Esophagus mucosa (tissue), 1 donor: Measurements from ENCODE around the gene PCSK6. TPM values are rescaled to one million over a fixed set of nuclear protein-coding genes. Genes with fewer than 3 reads are reported as not detected.
"Not testable (repeated sequence)": the region's sequence is repeated elsewhere in the genome, so short reads cannot be mapped to it uniquely, and the experiment has no call there.

Experiments
- ATAC-seq: fragments of 200-7000 bp; cut with Tn5 transposase; one replicate; pipeline ENCODE4 v1.9.1; 2020
- total RNA-seq: library from RNA; stranded (reverse); gene quantifications from one replicate; pipeline ENCODE4 v1.2.4, GENCODE V29; 2023
- donor health status: DM: yes; HTN: yes; CAD: no.

Gene PCSK6
- total RNA-seq, 1 donor from 2014 or later, result 6.7 TPM

DNA sequence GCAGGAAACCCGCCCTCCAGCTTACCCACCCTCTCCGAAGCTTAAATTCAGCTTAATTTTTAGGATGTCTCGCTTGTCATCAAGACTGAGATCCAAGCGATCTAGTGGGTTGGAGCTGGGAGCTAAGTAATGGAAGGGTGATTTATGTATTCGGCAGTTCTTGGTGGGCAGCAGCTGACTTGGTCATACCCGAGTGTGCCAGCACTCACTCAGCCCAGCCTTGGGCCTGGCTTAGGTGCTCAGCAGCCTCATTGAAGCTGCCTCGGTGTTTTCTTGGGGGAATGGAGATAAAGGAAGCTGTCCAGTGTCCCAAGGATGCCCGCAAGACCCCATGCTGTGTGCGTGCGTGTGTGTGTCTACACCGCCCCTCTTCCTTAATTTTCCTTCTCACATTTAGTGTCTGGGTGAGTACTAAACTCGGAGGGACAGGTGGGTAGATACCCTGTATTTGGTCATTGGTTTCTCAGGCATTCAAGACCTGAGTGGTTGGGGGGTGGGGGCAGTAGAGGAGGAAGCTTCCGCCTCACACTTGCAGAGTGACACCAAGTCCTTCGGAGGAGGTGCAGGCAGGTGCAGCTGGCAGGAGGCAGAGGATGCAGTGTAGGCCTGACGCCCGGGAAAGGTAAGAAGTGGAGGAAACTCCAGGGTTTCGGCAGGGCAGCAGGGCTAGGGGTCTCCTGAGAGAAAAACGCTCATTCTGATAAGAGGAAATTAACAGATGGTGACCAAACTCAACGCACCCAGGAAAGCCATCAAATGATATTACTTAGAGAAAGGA, 92.8 kb downstream of the PCSK6 start:
- no peak for ATAC-seq

DNA sequence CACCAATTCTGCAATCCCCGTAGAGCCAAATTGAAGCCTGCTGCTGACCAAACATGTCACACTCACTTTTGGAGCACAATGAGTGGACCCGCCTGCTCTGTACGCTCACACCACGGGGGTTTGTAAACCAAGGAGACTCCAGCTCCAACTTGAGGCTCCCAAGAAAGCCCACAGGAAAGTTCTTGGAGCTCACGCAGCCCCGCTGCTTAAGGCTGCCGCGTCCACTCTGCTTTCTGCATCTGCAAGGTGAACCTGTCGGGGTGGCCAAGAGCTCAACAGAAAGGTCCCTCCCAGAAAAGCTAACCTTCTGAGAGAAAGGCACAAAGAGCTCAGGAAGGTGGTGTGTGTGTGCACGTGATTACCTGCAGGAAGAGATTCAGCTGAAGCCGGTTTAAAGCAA, 94.9 kb downstream of the PCSK6 start:
- ATAC-seq, result no peak

DNA sequence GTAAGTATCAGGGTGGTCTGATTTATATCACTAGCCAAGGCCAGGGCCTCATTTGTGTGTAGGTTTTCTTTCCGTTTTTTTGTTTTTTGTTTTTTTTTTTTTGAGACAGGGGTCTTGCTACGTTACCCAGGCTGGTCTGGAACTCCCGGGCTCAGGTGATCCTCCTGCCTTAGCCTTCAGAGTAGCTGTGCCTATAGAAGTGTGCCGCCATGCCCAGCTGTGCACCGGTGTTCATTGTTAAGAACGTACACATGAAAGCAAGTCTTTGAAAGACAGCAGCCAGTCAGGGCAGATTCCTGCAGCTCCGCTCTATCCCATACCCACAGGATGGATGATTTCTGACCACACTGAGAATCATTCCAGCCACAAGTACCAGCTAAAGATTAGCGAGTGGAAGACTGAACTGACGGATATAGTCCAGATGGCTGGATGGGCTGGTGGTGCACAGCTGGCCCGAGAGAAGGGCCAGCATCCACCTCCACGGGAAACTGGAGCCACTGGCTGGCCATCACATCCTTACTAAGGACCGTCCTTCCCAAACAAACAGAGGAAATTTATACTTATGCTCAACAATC, 95.4 kb downstream of the PCSK6 start:
- no peak for ATAC-seq

DNA sequence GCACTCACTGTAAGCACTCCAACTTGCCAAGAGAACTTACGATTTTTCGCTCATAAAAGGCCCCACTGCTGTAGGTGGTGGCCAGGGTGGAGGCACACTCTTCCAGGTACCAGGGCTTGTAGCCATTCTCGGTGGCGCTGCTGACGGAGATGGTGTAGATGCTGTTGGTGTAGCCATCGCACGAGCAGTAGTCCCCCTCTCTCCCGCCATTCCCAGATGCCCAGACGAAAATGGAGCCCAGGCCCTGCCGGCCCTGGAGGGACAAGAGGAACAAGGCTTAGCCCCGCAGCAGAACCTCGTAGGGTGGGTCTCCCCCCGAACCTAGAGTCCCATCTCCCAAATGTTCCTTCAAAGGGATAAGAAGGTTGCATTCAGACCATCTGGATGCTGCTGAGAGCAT, 96.3 kb downstream of the PCSK6 start:
- no peak for ATAC-seq

DNA sequence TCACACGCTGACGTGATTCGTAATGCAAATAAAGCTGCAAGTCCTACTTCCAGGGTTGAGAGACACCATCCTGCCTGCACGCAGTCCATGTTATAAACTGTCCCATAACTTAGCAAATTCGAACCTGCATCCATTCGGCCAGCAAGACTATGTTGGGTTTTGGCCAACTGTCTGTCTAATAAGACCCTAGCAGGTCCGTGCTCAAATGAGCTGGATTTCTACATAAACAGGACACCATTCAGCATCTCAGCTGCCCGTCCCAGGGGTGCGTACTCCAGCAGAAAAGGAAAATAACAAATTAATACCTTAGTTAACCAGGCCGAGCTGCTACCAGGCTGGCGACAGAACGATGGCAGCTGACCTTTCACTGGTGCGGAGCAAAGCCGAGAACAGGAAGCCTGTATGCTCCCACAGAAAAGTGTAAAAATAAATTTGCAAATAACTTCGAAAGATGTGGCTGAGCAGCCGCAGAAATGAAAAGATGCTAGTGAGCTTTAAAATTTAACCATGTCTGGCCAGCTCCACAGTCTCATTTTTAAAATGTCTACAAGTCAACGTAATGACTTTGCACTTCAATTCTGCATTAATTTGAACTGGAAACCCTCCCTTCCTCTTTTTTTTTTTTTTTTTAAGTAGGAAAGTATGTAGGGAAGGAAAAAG, 97.4 kb downstream of the PCSK6 start:
- no peak for ATAC-seq

DNA sequence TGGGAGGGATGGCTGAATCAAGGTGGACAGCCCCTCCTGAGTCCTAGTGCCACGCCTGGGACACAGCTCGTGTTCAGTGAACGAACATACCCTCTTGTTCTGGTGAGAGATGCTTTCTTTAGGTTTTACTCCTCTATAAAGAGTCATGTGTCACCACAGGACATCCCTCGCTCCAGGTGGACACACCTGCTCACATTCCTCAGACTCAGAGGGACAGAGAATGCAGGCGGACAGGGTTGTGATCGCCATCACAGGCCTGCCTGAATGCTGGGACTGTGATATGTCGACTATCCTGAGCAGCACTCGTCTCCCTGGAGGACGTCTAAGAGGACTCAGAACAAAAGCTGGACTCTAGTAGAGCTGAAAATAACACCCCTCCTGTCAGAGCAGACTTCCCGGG, 98.1 kb downstream of the PCSK6 start:
- no peak for ATAC-seq

DNA sequence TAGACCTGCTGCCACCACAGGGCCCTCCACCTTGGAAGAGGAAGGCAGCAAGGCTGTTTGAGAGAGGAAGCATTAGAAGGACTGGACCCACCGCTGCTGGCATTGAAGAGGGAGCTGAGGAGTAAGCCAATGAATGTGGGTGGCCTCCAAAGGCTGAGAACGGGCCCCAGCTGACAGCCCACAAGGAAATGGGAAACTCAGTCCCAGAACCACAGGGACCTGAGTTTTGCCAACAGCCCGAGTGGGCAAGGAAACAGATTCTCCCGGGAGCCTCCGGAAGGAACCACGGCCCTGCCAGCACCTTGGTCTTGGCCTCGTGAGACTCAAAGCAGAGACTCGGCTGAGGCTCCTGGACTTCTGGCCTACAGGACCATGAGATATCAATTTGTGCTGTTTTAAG, 99.0 kb downstream of the PCSK6 start:
- no peak for ATAC-seq

DNA sequence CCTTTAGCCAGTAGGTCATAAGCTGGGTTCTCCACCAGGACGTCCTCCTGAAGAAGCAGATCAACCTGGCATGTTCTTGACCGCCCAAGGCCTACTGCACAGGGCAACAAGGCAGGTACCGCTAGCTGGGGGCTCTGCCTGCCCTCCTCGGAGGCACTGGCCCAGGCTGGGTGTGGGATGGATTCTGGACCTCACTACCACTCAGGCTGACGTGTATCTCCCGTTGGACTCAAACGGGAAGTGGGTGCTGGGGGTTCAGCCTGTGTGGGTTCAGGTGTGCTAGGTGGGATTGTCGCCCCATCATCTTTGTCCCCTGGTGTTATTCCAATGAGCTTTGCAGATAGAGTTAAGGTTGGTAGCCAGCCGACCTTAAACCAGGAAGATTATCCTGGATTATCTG, 99.4 kb downstream of the PCSK6 start:
- no peak for ATAC-seq

DNA sequence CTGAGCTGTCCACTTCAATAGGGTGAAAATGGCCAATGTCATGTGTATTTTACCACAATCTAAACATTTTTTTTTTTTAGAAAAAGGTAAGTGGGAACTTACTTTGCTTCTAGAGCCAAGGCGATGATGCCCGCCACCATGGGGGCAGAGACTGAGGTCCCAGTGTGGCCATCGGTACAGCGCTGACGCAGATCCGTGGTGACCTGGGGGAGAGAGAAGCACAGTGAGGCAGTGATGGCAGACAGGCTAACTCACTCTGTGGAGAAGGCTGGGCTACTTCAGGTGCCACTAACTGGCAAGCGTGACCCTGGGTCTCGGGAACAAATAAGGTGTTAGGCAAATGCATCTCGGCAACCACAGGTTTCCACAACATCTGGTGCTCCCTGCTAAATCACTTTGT, 100.1 kb downstream of the PCSK6 start:
- no peak for ATAC-seq

DNA sequence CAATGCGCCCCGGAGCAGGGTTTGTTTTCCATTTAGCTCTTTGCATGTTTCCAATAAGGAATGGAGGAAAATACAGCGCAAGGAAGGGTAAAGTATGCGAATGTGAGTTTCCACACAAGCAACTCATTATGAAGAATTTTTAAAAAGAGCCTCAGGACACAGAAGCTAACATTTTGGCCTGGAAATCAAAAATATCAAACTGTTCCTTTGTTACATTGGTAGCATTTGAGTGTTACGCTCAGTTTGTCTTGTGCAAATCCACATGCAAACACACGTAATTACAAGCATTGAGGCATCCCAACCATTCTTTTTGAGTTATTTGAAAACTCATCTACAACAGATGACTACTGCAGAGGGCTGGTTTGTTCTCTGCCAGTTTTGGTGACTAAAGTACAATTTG, 101.5 kb downstream of the PCSK6 start:
- no peak for ATAC-seq

DNA sequence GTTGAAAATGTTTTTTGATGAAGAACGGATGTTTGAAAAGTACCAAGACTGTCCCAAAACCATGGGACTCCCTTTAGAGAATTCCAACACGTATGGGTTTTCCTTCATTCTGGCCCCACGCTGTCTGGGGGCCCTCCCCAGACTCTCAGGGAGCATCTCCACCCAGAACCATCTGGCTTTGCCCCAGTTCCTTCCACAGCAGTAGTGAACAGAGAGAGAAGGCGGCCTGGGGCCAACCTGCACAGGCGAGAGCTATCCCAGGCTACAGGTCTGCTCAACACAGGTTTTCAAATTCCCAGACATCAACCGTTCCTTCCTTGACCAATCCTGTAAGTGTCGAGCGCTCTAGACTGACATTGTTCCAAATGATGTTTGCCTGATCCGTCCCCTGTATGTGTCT, 101.9 kb downstream of the PCSK6 start:
- ATAC-seq, result no peak

DNA sequence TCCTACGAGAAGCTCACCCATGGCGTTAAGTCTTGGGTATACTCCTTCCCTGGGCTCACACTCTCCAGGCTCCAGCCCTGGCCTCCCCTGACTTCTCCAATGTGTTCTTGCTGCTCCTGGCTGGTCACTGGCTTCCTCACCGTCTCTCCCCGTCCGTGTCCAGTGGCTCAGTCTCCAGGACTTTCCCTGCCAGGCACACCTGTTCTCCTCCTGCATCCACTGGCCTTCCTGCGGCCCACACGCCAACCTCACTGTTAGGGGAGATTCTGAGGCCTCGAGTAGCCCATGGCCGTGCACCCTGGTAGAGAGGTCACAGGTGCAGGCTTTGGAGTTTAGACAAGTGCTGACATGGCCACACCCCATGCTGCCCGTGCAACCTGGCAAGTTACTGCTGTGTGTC, 102.5 kb downstream of the PCSK6 start:
- peak; percentile 38 for ATAC-seq

DNA sequence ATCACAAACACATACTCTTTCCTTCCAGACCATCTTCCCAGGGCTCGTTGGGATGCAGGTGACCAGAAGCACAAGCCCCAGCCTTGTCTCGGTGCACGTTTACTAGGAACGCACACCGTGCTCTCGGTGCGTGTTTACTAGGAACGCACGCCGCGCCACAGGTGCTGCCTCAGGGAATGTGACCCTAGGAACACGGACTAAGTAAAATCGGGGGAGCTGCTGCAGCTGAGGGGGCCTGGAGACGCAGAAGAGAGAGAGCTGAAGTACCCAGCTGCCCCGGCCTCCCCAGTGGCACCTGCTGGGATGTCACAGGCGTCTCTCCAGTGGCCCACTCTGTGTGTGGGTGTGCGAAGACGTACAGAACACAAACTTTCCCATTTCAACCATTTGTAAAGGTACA, 103.5 kb downstream of the PCSK6 start:
- ATAC-seq, result no peak

DNA sequence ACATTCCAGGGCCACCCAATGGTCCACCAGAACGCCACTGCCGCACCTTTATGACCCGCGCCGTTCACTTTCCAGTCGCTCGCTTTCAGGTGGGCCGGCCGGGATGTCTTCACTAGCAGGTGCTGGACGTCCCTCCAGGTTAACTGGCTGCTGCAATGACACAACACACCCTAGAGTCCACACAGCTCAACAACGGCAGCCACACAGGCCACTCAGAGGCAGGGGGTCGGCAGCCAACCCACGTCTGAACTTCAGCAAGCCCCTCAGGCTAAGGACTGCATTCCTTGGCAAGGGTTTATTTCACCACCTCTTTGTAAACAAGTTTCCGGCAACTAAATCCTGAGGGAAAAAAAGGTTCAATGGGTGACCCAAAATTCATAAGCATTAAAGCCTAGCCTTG, 105.2 kb downstream of the PCSK6 start:
- no peak for ATAC-seq

DNA sequence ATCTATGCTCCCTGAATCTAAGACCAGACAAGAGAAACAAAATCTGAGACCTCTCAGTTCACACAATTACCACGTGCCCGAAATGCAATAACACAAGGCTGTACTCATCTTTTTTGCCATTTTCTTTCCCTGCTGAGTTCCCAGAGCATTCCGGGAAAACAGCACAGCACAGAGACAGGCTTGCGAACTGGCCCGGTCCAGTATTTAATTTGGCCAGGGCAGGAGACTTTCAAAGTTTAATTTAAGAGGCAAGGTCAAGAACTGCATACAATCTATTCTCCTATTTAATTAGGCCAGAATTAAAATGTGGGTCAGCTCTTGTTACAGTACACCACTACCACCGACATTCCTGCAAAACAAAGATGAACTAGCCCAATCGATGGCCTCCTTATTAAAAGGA, 107.0 kb downstream of the PCSK6 start:
- ATAC-seq, result no peak

DNA sequence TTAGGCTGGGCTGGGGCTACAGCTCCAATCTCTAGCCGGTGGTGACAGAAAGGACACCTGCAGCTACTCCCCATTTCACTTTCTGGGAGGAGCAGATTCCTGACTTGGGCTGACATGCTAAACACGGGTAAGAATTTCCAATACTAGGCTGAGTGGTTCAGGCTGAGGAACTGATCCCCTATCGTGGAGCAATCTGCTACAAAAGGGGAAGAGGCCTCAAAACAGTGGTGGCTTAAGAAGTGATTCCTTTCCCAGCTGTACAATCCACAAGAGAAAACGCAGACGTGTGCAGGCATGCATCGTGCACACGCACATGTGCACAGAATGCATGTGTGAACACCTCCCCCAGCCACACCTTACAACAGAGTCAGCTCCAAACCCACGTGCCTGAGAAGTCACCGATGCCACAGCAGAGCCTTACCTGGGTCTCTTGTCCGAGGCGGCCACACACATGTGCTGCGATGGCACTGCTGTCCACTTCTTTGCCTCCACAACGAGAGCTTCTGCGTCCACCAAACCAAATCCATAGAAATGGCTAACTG, 107.8 kb downstream of the PCSK6 start:
- peak; percentile 47 for ATAC-seq

DNA sequence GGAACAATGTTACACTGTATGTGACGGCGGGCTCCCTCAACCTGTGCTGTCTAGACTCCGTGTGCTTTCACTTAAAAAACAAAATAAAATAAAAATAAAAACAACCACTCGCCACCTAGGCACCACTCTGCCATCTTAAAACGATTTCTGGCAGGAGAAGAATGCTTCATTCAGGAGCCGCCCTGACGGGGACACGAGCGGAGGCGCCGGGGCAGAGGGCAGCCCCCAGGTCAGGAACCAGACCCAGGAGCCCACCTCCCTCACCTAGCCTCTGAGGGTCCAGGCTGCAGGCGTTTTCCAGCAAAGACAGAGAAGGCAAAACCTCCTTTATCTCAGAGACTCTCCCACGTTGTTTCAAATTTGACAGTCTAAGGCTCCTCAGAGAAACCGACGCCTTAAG, 109.4 kb downstream of the PCSK6 start:
- ATAC-seq, result no peak

DNA sequence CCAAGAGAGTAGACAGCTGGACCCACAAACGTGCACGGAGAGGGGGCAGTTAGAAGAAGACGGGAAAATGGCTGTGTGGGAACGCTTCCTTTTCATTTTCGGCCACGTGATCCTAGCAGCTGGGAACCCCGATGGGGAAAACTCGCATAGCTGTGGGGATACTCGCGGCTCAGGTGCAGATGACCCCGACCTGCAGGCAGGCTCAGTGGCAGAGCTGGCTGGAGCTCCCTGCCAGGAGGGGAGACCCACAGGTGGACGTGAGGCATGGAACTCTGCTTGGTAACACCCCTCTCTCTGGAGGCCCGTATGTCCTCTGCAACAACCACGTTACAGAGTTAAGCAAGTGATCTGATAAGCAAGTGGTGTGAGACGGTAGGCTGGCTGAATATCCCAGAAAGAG, 109.9 kb downstream of the PCSK6 start:
- ATAC-seq, result no peak

DNA sequence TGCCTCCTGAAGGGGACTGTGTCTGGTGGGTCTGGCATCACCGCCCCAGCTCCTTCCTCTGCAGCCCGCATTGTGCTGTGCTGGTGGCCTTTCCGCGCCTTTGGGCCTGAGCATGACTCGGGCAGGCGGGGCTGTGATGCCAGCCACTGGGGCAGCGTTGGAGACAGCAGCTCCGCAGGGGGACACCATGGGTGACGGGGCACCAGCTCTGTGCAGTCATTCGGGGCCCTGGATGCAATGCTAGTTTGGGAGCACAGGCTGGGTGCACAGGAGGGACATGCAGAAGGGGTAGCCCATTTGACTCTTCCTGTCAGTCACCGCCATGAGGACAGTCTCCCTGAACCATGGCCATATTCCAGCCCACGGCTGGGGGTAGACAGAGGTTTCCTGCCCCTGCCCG, 110.6 kb downstream of the PCSK6 start:
- ATAC-seq, result no peak

DNA sequence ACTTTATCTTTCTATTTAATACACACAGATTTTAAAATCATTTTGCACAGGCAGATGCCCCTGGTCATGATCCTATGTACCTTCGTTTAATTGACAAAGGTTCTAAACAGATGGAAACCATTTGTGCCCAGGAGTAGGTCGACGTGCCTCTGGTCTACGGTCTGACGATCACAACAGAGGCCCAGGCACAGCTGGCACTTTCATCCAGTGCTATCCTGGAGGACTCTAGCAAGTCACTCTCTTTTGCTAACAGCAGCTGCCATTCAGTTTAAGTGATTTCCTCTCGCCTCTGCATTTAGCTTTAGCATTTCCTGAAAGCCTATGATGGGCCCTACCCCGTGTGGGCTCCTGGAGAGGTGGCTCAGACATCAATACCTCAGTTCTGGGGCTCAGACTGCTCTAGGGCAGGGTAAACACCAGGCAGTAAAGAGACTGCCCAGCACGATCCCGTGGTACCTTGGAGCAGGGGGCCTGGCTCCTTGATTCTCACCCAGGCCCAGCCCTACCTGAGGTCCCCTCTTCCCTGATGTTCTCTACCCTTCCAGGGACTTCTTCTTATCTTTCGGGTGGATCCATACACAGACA, 111.2 kb downstream of the PCSK6 start:
- ATAC-seq, result no peak

DNA sequence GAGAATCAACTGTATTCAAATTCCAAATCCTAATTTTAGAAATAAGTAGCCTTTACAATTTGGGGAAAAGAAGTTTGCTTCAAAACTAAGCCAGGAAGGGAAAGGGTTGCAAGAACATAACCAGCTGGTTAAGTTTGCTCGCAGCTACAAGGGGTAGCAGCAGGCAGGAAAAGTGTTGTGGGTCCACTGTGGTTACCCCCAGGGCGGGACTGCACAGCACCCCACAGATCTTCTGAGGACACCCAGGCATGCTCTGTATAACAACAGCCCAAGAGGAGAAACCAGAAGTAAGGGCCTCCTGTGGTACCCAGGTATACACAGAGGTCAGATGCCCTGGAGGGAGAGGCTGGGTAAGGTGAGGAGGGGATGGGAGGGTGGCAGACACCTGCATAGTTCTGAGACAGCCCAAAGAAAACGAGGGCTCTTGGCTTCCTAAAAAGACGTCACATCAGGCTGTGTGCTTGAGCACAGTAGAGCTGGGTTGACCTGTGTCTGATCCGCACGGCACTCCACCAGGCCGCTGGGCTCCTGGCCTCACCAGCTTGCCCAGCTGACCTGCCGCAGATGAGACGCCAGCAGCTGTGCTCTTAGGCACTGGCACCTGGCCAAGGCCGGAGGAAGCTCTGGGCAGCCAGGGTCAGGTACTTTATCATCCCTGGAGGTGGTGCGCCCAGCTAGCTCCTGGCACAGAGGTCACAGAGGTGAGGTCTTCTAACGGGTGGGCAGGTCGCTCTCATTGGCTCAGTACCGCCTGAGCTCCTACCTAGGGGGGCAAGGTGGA, 112.7 kb downstream of the PCSK6 start:
- ATAC-seq, result no peak

DNA sequence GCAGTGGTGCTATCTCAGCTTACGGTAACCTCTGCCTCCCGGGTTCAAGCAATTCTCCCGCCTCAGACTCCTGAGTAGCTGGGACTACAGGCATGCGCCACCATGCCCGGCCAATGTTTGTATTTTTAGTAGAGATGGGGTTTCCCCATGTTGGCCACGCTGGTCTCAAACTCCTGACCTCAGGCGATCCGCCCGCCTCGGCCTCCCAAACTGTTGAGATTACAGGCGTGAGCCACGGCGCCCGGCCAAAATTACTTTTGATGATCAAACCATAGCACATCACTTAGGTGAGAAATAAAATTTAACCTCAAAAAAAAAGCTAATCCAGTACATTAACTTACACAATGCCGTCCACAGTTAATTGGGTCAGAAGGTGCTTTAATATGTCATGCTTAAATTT, 114.5 kb downstream of the PCSK6 start:
- not testable (repeated sequence) for ATAC-seq

DNA sequence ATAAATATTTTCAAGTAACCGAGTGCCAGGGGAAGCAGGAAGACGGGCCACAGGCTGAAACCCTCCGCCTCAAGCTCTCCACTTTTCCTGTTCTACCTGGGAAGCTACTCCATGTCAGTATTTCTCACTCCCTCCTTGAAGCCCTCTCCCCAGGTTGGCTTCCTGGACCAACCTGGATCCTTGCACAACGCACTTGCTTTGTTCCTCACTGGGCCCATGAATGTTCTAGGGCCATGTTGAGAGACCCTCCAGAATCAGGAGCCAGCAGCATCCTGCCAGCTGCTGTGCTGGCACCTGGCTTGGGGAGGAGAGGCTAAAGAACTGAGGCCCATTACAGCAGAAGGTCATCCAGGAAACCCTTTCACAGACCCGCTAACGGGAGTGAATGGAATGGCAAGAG, 115.2 kb downstream of the PCSK6 start:
- no peak for ATAC-seq
